ENCODE results near the gene GNG7.
"Not testable (repeated sequence)": the region's sequence is repeated elsewhere in the genome, so short reads cannot be mapped to it uniquely, and the experiment has no call there.

GNG7 gene

DNA sequence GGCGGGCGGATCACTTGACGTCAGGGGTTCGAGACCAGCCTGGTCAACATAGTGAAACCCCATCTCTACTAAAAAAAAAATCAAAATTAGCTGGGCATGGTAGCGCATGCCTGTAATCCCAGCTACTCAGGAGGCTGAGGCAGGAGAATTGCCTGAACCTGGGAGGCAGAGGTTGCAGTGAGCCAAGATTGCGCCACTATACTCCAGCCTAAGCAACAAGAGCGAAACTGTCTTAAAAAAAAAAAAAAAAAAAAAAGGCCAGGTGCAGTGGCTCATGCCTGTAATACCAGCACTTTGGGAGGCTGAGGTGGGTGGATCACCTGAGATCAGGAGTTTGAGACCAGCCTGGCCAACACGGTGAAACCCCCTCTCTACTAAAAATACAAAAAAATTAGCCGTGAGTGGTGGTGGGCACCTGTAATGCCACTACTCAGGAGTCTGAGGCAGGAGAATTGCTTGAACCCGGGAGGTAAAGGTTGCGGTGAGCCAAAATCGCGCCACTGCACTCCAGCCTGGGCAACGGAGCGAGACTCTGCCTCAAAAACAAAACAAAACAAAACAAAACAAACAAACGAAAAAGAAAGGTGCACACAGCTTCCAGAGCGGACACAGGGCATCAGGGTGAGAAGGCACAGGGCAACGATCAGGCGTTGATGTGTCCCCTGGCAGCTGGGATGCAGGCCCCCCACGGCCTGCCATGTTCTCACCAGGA lies 156.9 kb downstream of the GNG7 start:
- not testable (repeated sequence) for H3K4me3 Mint-ChIP-seq; H3K27me3 Mint-ChIP-seq; H3K27ac Mint-ChIP-seq; H3K36me3 Mint-ChIP-seq (ENCODE audit: low read depth); DNase-seq; H3K9me3 Mint-ChIP-seq; ATAC-seq
- H3K4me1 Mint-ChIP-seq: peaks cover 26% of the 10 kb centered on the region

DNA sequence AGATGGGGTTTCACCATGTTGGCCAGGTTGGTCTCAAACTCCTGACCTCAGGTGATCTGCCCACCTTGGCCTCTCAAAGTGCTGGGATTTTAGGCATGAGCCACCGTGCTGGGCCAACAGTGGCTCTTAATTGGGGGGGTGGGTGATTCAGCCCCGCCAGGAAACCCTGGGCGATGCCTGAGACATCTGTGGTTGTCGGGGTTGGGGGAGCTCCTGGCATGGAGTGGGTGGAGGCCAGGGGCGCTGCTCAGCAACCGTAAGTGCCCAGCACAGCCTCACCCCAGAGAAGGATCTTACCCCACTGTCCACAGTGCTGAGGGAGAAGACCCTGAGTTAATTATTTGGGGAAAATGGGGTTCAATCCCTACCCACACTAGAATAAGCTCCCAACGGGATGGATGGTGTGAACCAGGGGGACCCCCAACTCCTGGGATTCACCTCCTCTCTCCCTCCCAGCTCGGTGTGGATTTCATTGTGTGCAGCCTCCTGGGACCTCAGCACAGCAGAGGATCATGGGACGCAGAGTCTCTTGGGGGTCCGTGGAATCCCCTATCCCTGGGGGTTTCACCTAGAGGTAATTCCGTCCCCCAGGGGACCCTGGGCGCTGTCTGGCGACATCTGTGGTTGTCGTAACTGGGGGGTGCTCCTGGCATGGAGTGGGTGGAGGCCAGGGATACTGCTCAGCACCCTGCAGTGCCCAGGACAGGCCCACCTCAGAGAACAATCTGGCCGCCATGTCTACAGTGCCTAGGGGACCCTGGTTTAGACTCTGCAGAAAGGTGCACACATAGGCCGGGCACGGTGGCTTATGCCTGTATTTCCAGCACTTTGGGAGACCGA lies 157.7 kb downstream of the GNG7 start:
- Mint-ChIP-seq H3K4me3 (no peak overlapping the region), H3K36me3 (ENCODE audit: low read depth) (no peaks in the 10 kb centered on the region), H3K4me1 (peaks cover 23% of the 10 kb centered on the region), H3K9me3 (no peaks in the 10 kb centered on the region), H3K27me3 (no peaks in the 10 kb centered on the region), H3K27ac (no peak overlapping the region)
- DNase-seq: no peak
- ATAC-seq: no peak

DNA sequence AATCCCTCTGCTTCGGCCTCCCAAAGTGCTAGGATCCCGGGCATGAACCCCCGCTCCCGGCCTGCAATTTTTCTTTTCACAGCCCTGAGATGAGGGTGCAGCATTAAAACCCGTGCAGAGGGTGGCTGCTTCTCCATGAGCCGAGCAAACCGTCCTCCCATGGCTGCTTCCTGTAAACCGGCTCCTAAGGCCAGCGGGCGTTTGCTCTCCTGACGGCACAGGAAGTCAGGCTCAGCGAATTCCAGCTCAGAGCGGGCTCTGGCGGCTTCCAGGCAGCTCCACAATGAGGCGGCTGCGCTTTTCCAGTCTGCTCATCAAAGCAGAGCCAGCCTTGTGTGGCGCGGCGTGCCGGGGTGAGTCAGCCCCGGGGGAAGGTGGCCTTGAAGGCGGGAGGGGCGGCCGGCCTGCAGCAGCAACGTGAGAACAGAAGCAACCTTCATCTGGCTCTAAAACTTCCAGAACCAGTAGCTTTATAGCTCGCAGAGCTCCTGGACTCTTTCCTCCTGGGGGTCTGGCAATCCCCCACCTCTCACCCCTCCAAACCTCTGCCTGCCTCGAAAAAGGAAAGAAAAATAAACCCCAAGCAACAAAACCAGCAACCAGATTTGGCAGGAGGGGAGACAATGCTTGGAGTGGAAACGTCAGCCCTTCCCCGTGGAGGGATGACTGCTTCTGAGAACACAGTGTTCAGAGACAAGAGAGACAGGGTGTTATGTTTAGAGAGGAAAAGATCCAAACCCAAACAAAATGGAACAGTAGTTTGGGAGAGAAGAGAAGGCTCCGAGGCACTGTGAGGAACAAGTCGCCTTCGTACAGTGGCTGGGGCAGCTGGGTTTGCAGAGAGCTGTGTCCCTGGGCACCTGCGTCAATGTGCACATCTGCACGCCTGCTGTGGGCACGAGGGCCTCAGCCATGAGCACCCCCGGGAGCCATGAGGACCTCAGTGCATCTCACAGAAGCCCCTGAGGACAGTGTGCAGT lies 158.7 kb downstream of the GNG7 start:
- H3K4me3 Mint-ChIP-seq: peak overlapping the region; percentile 54
- no peaks in the 10 kb centered on the region for H3K9me3 Mint-ChIP-seq
- peaks cover 22% of the 10 kb centered on the region for H3K4me1 Mint-ChIP-seq
- DNase-seq: peak; percentile 77
- H3K27ac Mint-ChIP-seq: peak overlapping the region; percentile 9
- ATAC-seq: peak; percentile 92
- no peaks in the 10 kb centered on the region for H3K36me3 Mint-ChIP-seq (ENCODE audit: low read depth)
- no peaks in the 10 kb centered on the region for H3K27me3 Mint-ChIP-seq

DNA sequence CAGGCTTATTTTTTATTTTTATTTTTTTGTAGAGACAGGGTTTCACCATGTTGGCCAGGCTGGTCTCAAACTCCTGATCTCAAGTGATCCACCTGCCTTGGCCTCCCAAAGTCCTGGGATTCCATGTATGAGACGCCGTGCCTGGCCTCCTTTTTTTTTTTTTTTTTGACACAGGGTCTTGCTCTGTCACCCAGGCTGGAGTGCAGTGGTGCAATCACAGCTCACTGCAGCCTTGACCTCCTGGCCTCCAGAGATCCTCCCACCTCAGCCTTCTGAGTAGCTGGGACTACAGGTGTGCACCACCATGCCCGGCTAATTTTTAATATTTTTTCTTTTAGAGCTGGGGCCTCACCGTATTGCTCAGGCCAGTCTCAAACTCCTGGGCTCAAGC lies 159.4 kb downstream of the GNG7 start:
- not testable (repeated sequence) for H3K36me3 Mint-ChIP-seq (ENCODE audit: low read depth); H3K9me3 Mint-ChIP-seq; H3K27ac Mint-ChIP-seq; DNase-seq; ATAC-seq; H3K27me3 Mint-ChIP-seq
- peaks cover 23% of the 10 kb centered on the region for H3K4me1 Mint-ChIP-seq
- H3K4me3 Mint-ChIP-seq: peak overlapping the region; percentile 54

DNA sequence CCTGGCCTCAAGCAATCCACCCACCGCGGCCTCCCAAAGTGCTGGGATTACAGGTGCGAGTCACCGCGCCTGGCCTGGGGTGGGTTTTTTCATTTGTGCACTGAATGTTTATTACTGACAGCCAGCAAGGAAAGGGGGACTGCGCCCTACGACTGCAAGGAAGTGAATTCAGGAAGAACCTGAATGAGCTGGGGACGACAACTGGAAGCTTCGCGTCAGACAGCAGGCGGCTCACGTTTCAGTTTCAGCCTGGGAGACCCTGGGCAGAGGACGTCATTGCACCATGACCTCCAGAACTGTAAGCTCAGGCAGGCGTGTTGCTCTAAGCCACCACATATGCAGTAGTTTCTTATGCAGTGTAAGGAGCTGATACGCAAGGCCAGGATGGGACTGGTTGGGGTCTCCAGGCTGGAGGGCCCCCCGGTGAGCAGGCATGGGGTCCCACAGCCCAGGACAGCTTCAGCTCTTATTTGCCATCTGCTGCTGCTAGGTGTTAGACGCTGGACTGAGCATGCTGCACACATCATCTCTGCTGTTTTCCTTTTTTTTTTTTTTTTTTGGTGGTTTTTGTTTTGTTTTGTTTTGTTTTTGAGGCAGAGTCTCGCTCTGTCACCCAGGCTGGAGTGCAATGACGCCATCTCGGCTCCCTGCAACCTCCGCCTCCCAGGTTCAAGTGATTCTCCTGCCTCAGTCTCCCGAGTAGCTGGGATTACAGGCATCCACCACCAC lies 160.0 kb downstream of the GNG7 start:
- H3K27ac Mint-ChIP-seq: no peak overlapping the region

DNA sequence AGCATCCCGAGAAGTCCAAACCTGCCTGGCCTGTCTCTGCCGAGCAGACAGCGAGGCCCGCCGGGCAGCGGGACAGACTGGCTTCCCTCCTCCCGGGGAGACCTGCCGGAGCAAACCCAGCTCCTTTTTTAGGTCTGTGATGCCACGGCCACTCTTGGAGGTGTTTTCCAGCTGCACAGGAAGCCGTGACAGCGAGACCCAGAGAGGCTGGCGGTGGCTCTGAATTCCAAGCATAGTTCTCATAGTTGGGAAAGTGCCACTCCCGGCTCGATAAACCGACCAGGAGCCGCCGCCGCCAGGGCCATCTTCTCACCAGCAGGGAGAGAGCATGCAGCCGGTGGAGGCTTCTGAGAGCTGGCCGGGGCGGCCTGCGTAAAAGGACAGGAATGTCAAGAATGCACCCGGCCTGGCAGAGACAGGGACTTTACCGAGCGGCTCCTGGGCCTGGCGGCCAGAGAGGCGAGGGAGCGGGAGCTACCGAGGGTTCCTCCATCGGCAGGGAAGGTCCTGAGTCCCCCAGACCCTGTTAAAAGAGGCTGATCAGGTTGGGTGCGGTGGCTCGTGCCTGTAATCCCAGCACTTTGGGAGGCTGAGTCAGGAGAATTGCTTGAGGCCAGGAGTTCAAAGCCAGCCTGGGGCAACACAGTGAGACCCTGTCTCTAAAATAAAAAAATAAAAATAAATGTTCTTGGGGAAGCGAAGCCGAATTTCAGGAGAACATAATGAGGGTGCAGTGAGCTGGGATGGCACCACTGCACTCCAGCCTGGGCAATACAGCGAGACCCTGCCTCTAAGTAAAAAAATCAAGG lies 161.6 kb downstream of the GNG7 start:
- peaks cover 29% of the 10 kb centered on the region for H3K4me1 Mint-ChIP-seq
- no peak for DNase-seq
- no peaks in the 10 kb centered on the region for H3K36me3 Mint-ChIP-seq (ENCODE audit: low read depth)
- no peaks in the 10 kb centered on the region for H3K9me3 Mint-ChIP-seq
- H3K4me3 Mint-ChIP-seq: no peak overlapping the region
- no peak for ATAC-seq
- H3K27ac Mint-ChIP-seq: no peak overlapping the region
- no peaks in the 10 kb centered on the region for H3K27me3 Mint-ChIP-seq

More for the DNA sequence above, 160.0 kb downstream of the GNG7 start:
- ATAC-seq (no peak), DNase-seq (no peak)
- Mint-ChIP-seq H3K4me3 (no peak overlapping the region), H3K27me3 (no peaks in the 10 kb centered on the region), H3K36me3 (ENCODE audit: low read depth) (no peaks in the 10 kb centered on the region), H3K9me3 (no peaks in the 10 kb centered on the region), H3K4me1 (peaks cover 28% of the 10 kb centered on the region)

DNA sequence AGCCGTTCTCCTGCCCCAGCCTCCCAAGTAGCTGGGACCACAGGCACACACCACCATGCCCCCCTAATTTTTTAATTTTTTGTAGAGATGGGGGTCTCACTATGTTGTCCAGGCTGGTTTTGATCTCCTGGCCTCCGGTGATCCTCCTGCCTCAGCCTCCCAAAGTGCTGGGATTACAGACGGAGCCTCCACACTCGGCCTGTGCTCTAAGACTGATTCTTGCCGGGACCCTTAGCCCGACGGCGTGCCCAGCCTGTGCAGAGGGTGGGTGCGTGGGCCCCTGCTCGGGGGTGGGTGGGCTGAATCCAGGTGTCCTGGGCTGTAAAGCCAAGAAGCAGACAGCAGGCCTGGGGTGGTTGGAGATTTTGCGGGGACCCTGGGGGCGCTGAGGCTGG lies 162.2 kb downstream of the GNG7 start:
- no peak for DNase-seq
- no peak overlapping the region for H3K27ac Mint-ChIP-seq
- no peaks in the 10 kb centered on the region for H3K9me3 Mint-ChIP-seq
- no peak overlapping the region for H3K4me3 Mint-ChIP-seq
- no peaks in the 10 kb centered on the region for H3K27me3 Mint-ChIP-seq
- peaks cover 31% of the 10 kb centered on the region for H3K4me1 Mint-ChIP-seq
- ATAC-seq: no peak
- H3K36me3 Mint-ChIP-seq (ENCODE audit: low read depth): no peaks in the 10 kb centered on the region

DNA sequence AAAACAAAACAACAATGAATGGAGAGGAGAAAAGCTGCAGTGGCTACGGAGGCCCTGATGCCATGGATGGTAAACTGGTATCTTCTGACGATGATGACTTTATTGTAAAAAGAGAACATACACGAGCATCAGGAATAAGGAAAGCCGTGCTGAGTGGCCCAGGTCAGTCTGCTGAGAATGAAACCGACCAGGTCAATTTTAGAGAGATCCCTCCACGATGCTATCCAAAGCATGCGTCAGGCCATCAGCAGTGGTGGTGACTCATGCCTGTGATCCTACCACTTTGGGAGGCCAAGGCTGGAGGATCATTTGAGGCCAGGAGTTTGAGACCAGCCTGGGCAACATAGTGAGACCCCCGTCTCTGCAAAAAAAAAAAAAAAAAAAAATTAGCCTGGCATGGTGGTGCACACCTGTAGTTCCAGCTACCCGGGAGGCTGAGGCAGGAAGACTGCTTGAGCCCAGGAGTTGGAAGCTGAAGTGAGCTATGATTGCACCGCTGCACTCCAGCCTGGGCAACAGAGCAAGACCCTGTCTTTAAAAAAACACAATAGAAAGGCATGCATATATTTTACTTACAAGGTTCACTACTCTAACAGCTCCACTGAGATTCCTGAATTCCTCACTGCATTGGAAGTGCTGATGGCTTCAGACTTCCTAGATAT lies 164.3 kb downstream of the GNG7 start:
- Mint-ChIP-seq H3K4me3 (no peak overlapping the region), H3K4me1 (peaks cover 37% of the 10 kb centered on the region)
- no peak for DNase-seq

DNA sequence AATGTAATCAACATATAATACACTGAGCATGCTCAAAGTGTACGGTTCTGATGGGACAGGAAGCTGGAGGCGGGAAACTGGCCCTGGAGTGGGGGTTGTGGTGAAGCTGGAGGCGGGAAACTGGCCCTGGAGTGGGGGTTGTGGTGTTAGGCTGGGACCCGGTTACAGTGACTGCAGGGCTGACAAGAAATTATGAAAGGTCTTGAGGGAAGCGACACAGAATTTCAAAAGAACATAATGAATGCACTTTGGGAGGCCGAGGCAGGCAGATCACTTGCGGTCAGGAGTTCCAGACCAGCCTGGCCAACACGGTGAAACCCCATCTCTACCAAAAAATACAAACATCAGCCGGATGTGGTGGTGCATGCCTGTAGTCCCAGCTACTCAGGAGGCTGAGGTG lies 164.9 kb downstream of the GNG7 start:
- H3K27me3 Mint-ChIP-seq; H3K36me3 Mint-ChIP-seq (ENCODE audit: low read depth); H3K4me3 Mint-ChIP-seq; H3K27ac Mint-ChIP-seq; H3K9me3 Mint-ChIP-seq; DNase-seq: not testable (repeated sequence)
- ATAC-seq: peak; percentile 28
- peaks cover 35% of the 10 kb centered on the region for H3K4me1 Mint-ChIP-seq

More for the DNA sequence above, 164.3 kb downstream of the GNG7 start:
- Mint-ChIP-seq H3K9me3 (no peaks in the 10 kb centered on the region), H3K27me3 (no peaks in the 10 kb centered on the region), H3K36me3 (ENCODE audit: low read depth) (no peaks in the 10 kb centered on the region), H3K27ac (no peak overlapping the region)
- no peak for ATAC-seq

DNA sequence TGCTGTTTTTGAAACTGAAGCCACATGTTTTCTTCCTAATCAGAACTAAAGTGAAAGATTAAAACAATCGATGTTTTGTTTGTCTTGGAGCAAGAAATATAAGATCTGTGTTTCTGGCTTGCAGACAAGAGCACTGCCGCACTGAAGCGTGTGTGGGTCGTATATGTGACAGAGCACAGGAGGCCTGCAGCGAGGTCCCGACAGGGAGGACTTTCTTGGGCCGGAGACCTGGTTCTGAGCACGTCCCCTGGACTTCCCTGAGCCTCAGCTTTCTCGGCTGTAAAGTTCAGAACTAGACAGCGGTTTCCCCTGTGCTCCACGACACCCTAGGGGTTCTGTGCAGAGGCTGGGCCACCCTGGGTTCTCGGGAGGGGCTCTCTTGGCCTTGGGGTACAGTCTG lies 166.0 kb downstream of the GNG7 start:
- H3K27ac Mint-ChIP-seq: no peak overlapping the region
- H3K4me3 Mint-ChIP-seq: no peak overlapping the region
- DNase-seq: no peak
- H3K27me3 Mint-ChIP-seq: no peaks in the 10 kb centered on the region
- H3K4me1 Mint-ChIP-seq: peaks cover 29% of the 10 kb centered on the region
- ATAC-seq: no peak
- H3K9me3 Mint-ChIP-seq: no peaks in the 10 kb centered on the region
- H3K36me3 Mint-ChIP-seq (ENCODE audit: low read depth): no peaks in the 10 kb centered on the region

DNA sequence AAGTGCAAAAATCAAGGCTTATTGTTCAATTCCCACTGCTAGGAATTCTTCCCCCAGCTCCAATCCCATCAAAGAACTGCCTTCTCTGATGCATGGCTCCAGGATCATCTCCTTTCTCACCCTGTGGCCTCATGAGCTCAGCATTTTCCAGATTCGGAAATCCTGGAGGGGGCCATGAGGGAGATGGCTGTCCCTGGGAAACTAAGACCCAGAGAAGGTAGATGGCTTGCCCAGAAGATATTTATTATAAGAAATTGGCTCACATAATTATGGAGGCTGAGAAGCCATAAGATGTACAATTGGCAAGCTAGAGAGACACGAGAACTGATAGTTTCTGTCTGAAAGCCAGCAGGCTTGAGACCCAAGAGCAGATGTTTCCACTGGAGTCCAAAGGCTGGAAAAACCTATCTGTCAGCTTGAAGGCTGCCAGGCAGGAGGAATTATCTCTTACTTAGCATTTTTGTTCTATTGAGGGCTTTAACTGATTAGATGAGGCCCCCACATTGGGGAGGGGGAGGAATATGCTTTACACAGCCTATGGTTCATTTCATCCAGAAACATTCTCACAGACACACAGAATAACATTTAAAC lies 168.0 kb downstream of the GNG7 start:
- H3K27me3 Mint-ChIP-seq: no peaks in the 10 kb centered on the region

DNA sequence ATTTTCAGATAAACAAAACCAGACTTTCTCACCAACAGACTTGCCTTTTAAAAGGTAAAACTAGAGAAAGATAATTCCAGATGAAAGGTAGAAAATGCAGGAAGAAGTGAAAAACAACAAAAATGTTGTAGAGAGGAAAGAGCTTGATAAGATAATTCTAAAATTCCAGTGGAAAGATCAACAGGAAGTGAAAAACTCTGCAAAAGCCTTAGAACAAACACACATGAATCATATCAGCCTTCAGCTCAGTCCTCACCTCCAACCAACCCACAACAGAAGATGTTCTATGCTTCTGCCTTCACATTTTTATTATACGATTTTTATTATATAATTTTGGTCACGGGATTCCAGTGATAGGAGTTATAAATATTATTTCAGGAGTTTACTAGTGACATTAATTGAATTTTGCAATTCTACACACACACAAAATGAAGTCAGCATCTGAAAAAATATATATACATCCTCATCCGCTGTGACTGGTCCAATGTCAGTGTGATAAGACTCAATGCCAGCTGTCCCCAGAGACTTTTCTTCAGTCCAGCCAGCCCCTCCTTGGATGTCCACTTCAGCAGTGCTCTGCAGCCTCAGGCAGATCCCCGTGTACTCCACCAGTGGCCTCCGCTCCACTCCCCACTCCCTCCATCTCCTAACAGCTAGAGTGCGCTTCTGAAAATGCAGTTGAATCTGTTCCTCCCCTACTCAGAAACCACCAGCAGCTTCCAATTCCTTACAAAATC lies 168.6 kb downstream of the GNG7 start:
- H3K4me3 Mint-ChIP-seq: no peak overlapping the region
- H3K9me3 Mint-ChIP-seq: no peaks in the 10 kb centered on the region
- H3K4me1 Mint-ChIP-seq: peaks cover 29% of the 10 kb centered on the region
- H3K36me3 Mint-ChIP-seq (ENCODE audit: low read depth): no peaks in the 10 kb centered on the region
- ATAC-seq (peak; percentile 54), DNase-seq (no peak)
- no peaks in the 10 kb centered on the region for H3K27me3 Mint-ChIP-seq
- peak overlapping the region; percentile 37 for H3K27ac Mint-ChIP-seq

More for the DNA sequence above, 168.0 kb downstream of the GNG7 start:
- Mint-ChIP-seq H3K4me1 (peaks cover 29% of the 10 kb centered on the region), H3K9me3 (no peaks in the 10 kb centered on the region), H3K36me3 (ENCODE audit: low read depth) (no peaks in the 10 kb centered on the region), H3K4me3 (no peak overlapping the region), H3K27ac (no peak overlapping the region)
- DNase-seq: no peak
- ATAC-seq: no peak
